ENCODE data around the gene STX11.

Gene STX11

DNA sequence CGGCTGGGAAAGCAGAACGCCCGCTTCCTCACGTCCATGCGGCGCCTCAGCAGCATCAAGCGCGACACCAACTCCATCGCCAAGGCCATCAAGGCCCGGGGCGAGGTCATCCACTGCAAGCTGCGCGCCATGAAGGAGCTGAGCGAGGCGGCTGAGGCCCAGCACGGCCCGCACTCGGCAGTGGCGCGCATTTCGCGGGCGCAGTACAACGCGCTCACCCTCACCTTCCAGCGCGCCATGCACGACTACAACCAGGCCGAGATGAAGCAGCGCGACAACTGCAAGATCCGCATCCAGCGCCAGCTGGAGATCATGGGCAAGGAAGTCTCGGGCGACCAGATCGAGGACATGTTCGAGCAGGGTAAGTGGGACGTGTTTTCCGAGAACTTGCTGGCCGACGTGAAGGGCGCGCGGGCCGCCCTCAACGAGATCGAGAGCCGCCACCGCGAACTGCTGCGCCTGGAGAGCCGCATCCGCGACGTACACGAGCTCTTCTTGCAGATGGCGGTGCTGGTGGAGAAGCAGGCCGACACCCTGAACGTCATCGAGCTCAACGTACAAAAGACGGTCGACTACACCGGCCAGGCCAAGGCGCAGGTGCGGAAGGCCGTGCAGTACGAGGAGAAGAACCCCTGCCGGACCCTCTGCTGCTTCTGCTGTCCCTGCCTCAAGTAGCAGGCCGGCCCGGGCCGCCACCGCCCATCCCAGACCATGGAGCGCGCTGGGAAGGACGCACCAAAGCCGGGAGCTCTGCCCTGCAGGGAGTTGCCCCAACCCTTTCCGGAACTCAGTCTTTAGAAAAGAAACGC lies 36.7 kb downstream of the STX11 start:
- no peak for DNase-seq (ENCODE audit: low read depth)
- TF ChIP-seq CTCF (IDR thresholded peaks at IDR 0.05; ENCODE audit: low read depth, low read length, missing control alignments): no peak

DNA sequence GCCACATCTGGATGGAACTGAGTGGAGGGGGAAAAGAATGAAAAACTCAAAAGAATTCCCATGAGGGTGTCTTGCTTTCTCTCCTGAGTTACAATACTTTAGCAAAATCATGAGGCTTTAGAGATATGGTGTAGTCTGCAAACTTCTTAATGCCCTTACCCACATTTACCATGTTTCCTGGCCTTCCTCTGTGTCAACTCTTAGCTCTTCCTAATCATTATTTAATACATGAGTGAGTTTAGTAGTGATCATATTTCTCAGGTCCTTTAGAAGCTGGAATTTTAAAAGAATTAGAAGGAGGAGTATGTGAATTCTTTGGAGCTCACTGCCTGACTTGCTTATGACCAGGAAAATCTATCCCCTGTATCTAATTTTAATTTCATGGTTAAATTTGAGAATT lies 39.0 kb downstream of the STX11 start:
- H3K4me3 ChIP-seq (ENCODE audit: low read depth, low read length): no peak overlapping the region
- no peak for DNase-seq (ENCODE audit: low read depth)
- TF ChIP-seq CTCF (IDR thresholded peaks at IDR 0.05; ENCODE audit: low read depth, low read length, missing control alignments): no peak

More for the DNA sequence above, 36.7 kb downstream of the STX11 start:
- H3K4me3 ChIP-seq (ENCODE audit: low read depth, low read length): no peak overlapping the region

DNA sequence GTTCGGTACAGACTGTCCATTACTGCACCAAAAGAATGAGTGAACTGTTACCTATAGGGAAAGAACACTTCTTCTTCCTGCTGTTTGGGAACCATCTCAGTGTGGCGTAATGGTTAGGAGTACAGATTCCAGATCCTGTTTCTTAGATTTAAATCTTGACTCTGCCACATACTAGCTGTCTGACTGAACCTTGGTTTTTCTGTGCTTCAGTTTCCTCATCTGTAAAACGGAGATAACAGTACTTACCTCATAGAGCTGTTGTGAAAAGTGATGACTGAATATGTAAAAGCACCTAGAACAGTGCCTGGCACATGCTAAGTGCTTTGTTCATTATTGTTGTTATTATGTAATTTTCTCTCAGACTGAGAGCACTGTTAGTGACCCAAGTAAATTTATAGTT lies 39.8 kb downstream of the STX11 start:
- no peak for TF ChIP-seq CTCF (IDR thresholded peaks at IDR 0.05; ENCODE audit: low read depth, low read length, missing control alignments)
- H3K4me3 ChIP-seq (ENCODE audit: low read depth, low read length): no peak overlapping the region
- DNase-seq (ENCODE audit: low read depth): no peak

DNA sequence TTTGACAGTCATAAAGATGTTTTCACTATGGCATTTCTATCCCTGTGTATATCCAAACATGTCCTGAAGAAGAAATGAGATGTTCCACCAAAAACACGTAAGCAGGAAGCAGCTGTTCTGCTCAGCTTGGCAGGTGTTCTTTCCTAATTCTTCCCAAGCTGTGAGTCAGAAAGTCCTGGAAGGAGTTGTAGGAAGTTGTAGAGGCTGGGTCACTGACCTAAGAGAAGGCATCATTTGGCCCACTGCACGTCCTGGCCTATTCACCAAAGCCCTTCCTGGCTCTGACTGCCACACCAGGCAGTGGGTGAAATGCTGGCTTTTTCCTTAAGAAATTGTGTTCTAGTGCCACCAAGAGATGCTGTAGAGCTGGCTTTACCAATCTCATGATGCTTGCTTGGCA lies 40.3 kb downstream of the STX11 start:
- no peak overlapping the region for H3K4me3 ChIP-seq (ENCODE audit: low read depth, low read length)
- DNase-seq (ENCODE audit: low read depth): no peak
- TF ChIP-seq CTCF (IDR thresholded peaks at IDR 0.05; ENCODE audit: low read depth, low read length, missing control alignments): no peak

DNA sequence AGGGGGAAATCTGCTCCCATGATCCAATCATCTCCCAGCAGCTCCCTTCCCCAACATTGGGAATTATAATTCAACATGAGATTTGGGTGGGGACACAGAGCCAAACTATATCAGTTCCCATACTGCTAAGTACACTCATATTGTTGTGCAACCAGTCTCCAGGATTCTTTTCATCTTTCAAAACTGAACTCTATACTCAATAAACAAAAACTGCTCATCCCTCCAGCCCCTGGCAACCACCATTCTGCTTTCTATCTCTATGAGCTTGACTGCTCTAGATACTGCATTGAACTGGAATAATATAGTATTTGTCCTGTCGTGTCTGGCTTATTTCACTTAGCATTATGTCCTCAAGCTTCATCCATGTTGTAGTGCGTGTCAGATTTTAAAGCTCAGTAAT lies 42.9 kb downstream of the STX11 start:
- no peak for DNase-seq (ENCODE audit: low read depth)
- no peak for TF ChIP-seq CTCF (IDR thresholded peaks at IDR 0.05; ENCODE audit: low read depth, low read length, missing control alignments)
- H3K4me3 ChIP-seq (ENCODE audit: low read depth, low read length): no peak overlapping the region

- TF ChIP-seq CTCF (IDR thresholded peaks at IDR 0.05; ENCODE audit: low read depth, low read length, missing control alignments): no peak
- no peak for DNase-seq (ENCODE audit: low read depth)
- H3K4me3 ChIP-seq (ENCODE audit: low read depth, low read length): no peak overlapping the region
These were observed 44.0 kb downstream of the STX11 start for GRCh38 chr6:144194293-144194810.
